Myocyte (in vitro differentiated cells): Measurements from ENCODE around the gene TMEM208. TPM values are rescaled to one million over a fixed set of nuclear protein-coding genes. Genes with fewer than 3 reads are reported as not detected.

Experiments used
- DNase-seq: peaks from one replicate; pipeline ENCODE4 v3.0.0-alpha.2; 2012; ENCODE audit warnings: low read depth
- total RNA-seq: library from RNA; depleted of rRNA; stranded (reverse); fragments of >200 nt; gene quantifications from 2 replicates; pipeline ENCODE4 v1.2.3, GENCODE V29; 2014

Gene TMEM208
- total RNA-seq, 1 donor from 2014 or later: 31.6 TPM

DNA sequence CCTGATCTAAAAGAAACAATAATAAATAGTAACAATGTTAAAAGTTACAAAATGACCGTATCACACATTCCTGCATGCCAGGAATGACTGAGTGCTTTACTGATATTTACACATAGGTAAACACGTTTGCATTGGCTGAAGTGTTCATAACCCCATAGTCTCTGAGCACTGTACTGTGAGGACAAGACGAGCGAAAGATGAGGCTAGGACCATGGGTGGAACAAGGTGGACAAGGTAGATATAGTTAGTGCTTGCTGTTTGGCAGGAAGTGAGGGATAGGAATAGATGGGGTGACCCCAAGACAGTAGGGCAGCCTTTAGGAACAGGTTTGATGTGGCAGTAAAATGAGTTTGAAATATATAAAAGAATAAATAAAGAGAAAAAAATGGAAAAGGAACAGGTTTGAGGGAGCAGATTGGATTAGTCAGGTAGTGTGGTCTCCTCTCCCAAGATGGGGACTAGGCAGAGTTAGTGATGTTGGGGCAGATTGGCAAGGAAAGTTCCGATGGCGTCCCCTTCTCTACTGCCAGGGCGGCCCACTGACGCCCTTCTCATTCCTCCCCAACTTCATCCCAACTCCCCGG is 35.4 kb upstream of the TMEM208 start:
- no peak for DNase-seq

DNA sequence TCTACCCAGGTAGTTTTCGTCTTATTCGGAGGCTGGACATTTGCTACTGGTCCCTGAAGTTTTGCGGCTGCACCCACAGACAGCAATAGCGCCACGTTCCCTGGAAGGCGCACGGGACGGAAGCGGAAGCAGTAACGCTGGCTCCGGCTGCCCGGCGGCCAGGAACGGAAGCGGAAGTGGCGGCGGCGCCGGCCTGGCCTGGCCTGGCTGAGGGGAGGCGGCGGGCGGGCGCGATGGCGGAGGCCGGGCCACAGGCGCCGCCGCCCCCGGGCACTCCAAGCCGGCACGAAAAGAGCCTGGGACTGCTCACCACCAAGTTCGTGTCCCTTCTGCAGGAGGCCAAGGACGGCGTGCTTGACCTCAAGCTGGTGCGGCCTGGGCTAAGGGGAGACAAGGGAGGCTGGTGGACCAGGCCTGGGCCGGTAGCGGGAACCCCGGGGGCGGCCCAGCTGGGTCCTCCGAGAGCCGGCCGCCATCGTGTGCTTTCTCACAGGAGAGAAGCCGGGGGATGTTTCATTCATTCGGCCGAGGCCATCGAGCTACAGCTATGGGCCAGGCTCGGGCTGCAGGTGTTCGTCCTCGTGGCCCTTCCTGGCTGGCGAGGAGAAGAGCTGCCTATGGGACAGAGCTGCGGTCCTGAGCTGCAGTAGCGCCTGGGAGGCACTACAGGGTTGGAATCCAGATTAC is 34.8 kb upstream of the TMEM208 start, which contains the start of gene E2F4:
E2F4 (plus strand) TSS at position 161 of the 687 bp plus-strand sequence; CDS start at position 234, 73 bp downstream.
- peak; percentile 91 for DNase-seq

DNA sequence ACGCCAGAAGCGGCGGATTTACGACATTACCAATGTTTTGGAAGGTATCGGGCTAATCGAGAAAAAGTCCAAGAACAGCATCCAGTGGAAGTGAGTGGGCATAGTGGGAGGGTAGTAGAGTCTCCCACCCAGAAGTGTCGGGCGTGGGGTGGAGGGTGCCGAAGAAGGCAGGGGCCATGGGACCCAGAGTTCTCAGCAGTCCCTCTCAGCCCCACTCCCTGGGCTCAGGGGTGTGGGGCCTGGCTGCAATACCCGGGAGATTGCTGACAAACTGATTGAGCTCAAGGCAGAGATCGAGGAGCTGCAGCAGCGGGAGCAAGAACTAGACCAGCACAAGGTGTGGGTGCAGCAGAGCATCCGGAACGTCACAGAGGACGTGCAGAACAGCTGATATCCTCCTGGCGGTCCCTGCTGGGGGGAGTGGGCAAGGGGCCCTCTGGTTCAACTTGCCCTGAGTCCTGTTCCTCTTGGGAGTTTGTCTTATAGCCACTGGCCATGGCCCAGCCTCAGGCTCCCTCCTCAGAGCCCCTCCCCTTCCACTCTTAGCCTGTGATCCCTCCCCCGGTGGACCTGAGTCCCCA is 34.1 kb upstream of the TMEM208 start:
- no peak for DNase-seq

DNA sequence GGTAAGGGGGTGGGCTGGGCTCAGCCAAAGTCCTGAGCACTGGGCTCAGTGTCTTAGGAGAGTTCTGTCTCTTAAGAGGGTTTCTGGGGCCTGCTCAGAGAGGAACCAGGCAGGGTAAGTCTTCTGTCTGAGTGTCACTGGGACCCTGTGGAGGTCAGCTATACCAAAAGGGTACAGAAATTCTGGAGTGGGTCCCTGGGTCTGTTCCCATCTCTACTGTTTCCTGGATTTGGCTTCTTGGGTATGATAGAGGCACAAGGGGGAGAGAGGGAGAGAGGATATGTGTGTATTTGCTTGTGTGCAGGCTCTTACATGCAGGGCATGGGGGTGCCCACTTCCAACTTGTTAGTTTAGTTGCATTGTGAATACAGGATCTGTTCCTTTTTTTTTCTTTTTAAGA is 33.4 kb upstream of the TMEM208 start:
- DNase-seq: no peak

DNA sequence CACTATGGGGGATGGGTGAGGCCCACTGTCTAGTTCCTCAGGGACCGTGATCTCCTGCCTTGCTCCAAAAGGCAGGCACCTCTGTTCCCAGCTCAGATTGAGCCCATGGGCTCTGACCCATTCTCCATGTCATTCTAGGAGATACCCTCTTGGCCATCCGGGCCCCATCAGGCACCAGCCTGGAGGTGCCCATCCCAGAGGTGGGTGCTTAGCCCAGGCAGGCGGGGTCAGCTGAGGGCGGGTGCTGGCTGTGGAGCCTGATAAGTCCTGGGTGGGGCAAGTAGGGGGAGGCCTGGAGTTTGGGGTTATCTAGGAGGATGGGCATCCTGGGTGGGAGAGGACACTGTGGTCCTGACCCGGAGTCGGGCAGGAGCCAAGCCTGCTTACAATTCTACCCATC is 32.7 kb upstream of the TMEM208 start:
- no peak for DNase-seq

DNA sequence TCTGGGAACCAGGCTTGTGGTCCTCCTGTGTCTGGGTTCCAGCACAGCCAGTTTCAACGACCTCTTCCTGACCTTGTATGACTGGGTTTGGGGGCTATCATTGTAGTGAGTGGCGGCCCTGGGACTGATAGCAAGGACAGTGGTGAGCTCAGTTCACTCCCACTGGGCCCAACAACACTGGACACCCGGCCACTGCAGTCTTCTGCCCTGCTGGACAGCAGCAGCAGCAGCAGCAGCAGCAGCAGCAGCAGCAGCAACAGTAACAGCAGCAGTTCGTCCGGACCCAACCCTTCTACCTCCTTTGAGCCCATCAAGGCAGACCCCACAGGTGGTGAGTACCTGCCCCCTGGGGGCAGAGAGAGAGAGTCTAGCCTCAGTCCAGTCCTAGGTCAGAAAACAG is 31.3 kb upstream of the TMEM208 start:
- no peak for DNase-seq

DNA sequence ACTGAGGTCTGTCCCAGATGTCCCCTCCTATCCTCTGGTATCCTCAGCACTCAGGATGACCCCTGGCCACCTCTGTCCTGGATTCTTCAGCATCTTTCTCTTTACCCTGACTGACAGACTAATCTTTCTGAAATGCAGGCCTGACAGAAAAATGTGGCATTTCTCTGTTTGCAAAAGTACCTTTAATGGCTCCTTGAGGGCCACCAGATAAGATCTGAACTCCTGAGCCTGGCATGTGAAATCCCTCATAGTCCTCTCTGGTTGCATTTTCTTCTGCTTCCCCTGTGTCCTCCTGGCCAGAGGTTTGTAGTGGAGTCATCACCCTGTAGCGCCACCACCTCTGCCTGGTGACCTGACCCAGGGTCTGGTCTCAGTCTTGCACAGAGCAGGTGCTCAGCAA is 30.0 kb upstream of the TMEM208 start:
- DNase-seq: no peak

DNA sequence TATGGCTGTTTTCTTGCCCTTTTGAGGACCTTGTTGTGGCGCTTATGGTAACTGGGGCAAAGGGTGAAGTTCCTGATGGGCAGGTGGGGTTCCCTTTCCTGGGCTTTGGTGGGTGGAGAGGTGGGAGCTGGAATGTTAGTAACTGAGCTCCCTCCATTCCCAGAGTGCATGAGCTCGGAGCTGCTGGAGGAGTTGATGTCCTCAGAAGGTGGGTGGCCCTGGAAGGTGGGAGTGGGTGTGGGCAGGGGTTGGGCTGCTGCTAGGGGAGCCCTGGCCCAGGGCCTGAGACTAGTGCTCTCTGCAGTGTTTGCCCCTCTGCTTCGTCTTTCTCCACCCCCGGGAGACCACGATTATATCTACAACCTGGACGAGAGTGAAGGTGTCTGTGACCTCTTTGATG is 29.2 kb upstream of the TMEM208 start:
- no peak for DNase-seq

DNA sequence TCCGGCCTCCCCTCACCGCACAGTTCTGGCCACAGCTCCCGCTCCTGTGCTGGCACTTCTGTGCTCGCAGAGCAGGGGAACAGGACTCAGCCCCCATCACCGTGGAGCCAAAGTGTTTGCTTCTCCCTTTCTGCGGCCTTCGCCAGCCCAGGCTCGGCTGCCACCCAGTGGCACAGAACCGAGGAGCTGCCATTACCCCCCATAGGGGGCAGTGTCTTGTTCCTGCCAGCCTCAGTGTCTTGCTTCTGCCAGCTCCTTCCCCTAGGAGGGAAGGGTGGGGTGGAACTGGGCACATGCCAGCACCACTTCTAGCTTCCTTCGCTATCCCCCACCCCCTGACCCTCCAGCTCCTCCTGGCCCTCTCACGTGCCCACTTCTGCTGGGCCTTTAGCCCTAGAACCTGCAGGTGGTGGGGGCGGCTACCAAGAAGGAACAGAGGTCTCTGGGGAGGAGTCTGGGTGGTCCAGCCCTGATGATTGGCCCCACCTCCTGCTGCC is 28.6 kb upstream of the TMEM208 start:
- DNase-seq: peak; percentile 41

DNA sequence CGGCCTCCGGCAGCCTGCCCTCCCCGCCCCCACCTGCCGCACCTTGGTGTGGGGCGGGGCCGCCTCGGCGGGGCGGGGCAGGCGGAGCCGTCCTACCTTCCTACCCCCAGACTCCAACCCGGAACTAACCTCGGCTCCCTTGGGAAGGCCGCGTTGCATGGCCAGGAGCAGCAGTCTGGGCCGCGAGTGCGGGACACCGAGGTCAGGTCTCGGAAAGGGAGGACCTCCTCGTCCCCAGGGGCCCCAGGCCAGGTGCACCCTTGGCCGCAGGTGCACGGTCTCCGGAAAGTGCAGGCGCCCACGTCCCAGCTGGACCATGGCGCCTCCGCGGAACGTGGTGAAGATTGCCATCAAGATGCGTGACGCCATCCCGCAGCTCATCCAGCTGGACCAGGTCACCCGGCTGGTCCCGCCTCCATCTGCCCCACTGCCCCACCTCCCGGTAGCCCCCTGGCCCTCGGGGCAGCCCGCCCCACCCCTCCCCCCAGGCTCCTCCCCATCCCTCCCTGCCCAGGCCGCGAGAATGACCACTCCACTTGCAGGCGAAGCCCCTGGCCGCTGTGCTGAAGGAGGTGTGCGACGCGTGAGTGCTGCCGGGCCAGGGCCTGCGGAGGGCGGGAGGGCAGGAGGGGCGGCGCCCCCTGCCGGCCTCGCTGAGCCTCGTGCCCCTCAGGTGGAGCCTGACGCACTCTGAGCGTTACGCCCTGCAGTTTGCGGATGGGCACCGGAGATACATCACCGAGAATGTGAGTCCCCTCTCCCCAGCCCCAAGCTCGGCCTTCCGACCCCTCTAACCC is 27.7 kb upstream of the TMEM208 start, which contains the start of gene ELMO3:
ELMO3 (plus strand) TSS at position 121 of the 797 bp plus-strand sequence; CDS start at position 317, 196 bp downstream.
- no peak for DNase-seq

DNA sequence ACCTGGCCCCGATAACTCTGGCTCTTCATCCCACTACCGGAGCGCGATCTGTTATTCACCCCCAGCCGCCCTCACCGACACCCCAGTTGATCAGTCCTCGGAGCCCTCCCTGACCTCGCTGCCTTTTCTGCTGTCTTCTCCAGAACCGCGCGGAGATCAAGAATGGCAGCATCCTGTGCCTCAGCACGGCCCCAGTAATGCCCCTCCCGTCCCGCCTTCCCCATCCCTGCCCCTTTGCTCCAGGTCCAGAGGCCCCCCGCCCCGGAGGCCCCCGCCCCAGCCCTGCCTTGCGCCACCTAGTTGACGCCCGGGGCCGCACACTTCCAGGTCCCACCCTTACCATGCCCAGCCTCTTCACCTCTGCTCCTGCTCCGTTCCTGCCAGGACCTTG is 27.1 kb upstream of the TMEM208 start:
- no peak for DNase-seq

DNA sequence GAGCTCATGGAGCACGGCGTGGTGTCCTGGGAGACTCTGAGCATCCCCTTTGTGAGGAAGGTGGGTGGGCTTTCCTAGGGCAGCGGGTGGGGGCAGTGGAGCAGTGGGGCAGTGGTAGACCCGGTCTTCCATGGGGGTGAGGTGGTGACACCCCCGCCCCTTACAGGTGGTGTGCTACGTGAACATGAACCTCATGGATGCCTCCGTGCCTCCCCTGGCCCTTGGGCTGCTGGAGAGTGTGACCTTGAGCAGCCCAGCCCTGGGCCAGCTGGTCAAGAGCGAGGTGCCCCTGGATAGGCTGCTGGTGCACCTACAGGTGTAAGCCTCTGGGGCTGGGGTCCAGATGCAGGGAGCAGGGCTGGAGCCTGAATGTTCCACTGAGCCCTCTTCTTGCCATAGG is 26.4 kb upstream of the TMEM208 start:
- DNase-seq: no peak

DNA sequence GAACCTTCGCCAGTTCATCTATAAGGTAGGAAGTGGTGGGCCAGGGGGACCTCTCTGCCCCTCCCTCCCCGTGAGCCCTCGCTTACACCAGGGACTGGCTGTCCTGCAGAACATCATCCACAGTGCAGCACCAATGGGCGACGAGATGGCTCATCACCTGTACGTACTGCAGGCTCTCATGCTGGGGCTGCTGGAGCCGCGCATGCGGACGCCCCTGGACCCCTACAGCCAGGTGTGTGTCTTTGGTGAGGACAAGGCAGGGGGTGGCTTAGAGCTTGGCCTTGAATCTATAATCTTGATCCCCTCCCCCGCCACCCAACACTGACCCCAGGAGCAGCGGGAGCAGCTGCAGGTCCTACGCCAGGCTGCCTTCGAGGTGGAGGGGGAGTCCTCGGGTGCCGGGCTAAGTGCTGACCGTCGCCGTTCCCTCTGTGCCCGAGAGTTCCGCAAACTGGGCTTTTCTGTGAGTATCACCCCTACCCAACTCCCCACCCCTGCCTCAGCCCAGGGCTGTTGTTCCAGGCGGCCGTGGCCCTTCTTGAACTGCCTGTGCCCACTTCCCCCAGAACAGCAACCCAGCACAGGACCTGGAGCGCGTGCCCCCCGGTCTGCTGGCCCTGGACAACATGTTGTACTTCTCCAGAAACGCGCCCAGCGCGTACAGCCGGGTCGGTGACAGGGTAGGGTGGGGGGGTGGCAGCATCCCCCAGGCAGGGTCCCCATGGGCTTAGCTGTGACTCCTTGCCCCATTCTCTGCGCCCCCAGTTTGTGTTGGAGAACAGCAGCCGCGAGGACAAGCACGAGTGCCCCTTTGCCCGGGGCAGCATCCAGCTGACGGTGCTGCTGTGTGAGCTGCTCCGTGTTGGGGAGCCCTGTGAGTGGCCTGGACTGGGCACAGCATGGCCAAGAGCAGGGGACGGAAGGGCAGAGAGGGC is 25.3 kb upstream of the TMEM208 start:
- no peak for DNase-seq

DNA sequence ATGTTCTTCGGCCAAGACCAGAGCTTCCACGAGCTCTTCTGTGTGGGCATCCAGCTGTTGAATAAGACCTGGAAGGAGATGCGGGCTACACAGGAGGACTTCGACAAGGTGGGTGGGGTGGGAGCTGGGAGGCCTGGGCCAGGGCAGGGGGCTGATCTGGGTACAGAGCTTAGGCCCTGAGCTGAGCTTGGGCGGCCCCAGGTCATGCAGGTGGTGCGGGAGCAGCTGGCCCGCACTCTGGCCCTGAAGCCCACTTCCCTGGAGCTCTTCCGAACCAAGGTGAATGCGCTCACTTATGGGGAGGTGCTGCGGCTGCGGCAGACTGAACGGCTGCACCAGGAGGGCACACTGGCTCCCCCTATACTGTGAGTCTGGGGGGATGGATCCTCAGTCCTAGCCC is 24.5 kb upstream of the TMEM208 start:
- DNase-seq: no peak

DNA sequence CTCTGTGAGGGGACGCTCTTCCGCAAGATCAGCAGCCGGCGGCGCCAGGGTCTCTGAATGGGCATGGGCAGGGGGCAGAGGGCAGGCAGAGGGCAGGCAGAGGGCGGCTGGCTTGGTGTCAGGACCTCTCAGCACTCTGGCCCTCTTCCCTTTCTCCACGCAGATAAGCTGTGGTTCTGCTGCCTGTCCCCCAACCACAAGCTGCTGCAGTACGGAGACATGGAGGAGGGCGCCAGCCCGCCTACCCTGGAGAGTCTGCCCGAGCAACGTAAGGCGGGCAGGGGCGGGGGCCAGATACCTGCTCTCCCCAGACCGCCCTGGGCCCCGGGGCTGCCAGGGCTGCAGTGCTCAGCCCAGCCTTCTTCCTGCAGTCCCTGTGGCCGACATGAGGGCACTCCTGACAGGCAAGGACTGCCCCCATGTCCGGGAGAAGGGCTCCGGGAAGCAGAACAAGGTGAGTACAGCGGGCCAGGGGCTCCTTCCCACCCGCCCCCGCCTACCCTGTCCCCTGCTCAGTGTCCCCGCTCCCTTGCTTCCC is 23.9 kb upstream of the TMEM208 start:
- no peak for DNase-seq

DNA sequence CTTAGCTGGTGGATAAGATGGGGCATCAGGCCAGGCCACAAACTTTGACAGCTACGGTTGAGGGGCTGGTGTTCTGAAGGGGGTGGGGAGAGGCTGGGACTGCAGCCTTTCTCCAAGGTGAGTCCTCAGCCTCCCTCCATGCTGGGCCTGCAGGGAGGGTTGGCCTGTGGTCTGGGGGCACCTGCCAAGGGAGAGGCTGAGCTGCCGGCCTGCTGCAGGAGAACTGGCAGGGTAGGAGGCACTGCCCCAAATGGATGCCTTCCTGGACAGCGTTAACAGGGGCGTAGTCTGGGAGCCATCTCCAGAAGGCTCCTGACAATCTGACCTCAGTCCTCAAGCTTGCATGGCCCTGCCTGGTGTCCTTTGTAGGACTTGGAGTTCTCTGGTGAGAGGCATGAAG is 22.9 kb upstream of the TMEM208 start:
- no peak for DNase-seq

DNA sequence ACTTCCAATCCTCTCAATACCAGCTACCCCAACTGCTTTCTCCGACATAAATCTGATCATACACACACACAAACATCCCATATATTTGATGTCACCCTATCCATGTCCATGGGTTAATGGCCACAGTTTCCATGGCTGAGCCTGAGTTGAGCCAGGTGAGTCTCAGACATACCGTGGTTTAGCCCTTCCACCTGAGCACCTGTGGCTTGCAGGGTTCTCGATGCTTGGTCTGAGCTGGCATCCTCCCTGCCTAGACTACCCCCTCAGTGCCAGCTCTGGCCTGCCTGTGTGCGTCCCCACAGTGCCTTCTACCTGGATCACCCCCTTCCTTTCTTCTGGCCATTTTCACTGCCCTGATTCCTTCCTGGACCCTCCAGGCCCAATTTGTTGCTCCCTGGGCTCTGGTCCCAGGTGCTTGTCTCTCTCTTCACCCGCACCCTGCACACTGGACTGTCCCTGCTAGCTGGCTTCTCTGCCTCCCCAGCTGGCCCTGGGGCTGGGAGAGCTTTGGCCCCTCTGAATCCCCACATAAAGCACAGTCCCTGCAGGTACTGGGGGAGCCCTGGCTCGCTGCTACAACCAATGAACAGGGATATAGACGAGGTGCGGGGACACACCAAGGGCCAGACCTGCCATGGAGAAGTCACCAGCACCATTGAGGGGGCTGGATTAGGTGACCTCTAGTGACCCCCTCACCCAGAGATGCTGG is 20.6 kb upstream of the TMEM208 start:
- no peak for DNase-seq

DNA sequence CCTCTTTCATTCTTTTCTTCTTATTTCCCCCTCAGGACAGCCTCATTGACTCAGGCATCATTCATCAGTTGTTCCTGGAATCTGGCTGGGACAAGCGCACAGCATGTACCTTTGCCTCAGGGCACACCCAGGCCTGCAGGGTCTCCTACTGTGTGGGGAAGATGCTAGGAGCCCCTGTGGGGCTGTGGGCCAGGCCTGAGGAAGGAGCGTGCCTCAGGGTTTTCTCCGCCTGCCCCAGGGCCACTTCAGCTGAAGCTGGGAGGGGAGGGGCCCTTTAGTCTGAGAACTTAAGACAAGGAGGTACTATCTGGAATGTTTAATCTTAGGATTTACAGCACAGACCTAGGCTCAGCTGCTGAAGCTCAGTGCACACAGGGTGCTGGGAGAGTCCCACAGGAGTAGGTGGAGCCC is 20.1 kb upstream of the TMEM208 start:
- DNase-seq: no peak

DNA sequence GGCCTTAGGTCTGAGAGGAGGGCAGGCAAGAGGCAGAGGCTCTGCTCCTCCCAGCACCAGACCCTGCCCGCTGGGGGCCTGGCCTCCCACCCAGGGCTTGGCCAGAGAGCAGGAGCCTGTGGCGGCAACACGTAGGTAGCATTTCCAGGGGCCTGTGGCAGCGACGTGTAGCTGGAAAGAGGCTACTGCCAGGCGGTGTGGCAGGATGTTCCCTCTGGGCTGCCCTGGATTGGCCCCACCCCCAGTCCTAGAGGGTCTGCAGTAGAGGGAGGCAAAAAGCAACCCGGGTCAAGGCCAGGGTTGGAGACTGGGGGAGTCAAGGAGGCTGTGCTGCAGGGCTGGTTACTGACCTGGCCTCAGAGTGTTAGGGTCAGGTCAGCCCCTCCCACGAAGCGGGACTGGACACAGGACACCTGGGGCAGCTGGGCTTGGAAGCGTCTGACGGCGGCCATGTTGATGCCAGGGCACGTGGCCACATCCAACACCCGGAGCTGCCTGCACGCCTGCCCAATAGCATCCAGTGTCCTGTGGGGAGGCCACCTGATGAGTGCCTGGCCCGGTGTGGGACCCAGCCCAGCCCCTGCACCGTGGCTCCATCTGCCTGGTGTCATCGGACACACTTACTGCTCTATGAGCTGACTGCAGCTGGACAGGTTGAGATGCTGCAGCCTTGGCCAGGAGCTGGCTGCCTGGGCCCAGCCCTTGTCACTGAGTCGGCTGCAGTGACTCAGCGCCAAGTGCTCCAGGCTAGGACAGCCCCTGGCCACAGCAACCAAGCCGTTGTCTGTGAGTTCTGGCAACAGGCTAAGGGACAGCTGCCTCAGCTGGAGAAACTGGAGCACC is 19.5 kb upstream of the TMEM208 start:
- peak; percentile 87 for DNase-seq
